ENCODE results near the gene INPP5A. TPM values are rescaled to one million over a fixed set of nuclear protein-coding genes. Genes with fewer than 3 reads are reported as not detected.

The INPP5A gene
- total and polyA plus RNA-seq, 7 donors, result 17.6 to 132 (median 100) TPM

GRCh38 chr10:132577350-132578003 lies 39.9 kb downstream of the INPP5A start:
- Histone ChIP-seq H3K36me3 (no peaks in the 10 kb centered on the region), H3K27ac (peak overlapping the region in 3 of 4 donors; percentile 39 to 77 (median 55)), H3K4me1 (peaks cover 0 to 70% (median 62%) of the 10 kb centered on the region in 4 donors), H3K4me3 (no peak overlapping the region), H3K27me3 (no peaks in the 10 kb centered on the region), H3K9me3 (no peaks in the 10 kb centered on the region)
- DNase-seq, result peak; percentile 75
- TF ChIP-seq POLR2AphosphoS5 (IDR thresholded peaks at IDR 0.05) (no peak), CTCF (IDR thresholded peaks at IDR 0.05) (peak in 2 of 4 experiments; percentile 17 to 20)
- 90% methylated on average over 16 of the region's 16 CpGs for WGBS, 2 donors
- intact Hi-C loops (cut with DNase I), result loop anchor here (2.0 to 5.0 kb wide), 2 partner anchors 55 to 119 kb away; no protein-coding TSS in a partner anchor

GRCh38 chr10:132578287-132578951 lies 40.8 kb downstream of the INPP5A start:
- intact Hi-C loops (cut with DNase I), result loop anchor here (5.0 kb wide), 1 partner anchor 54 kb away; no protein-coding TSS in a partner anchor
- H3K27me3 ChIP-seq, result no peaks in the 10 kb centered on the region
- H3K9me3 ChIP-seq, result no peaks in the 10 kb centered on the region
- TF ChIP-seq POLR2AphosphoS5 (IDR thresholded peaks at IDR 0.05) (no peak), POLR2A (IDR thresholded peaks at IDR 0.05) (no peak), EP300 (IDR thresholded peaks at IDR 0.05) (no peak), CTCF (IDR thresholded peaks at IDR 0.05) (no peak)
- no peaks in the 10 kb centered on the region for H3K36me3 ChIP-seq
- 92 to 95% methylated on average over 19 of the region's 19 CpGs for WGBS, 2 donors
- H3K27ac ChIP-seq, result peak overlapping the region; percentile 39 to 77 (median 48)
- H3K4me1 ChIP-seq, result peaks cover 0 to 72% (median 64%) of the 10 kb centered on the region in 4 donors
- peak; percentile 59 for DNase-seq
- H3K4me3 ChIP-seq, result peak overlapping the region in 2 of 4 donors; percentile 16 to 22

DNA sequence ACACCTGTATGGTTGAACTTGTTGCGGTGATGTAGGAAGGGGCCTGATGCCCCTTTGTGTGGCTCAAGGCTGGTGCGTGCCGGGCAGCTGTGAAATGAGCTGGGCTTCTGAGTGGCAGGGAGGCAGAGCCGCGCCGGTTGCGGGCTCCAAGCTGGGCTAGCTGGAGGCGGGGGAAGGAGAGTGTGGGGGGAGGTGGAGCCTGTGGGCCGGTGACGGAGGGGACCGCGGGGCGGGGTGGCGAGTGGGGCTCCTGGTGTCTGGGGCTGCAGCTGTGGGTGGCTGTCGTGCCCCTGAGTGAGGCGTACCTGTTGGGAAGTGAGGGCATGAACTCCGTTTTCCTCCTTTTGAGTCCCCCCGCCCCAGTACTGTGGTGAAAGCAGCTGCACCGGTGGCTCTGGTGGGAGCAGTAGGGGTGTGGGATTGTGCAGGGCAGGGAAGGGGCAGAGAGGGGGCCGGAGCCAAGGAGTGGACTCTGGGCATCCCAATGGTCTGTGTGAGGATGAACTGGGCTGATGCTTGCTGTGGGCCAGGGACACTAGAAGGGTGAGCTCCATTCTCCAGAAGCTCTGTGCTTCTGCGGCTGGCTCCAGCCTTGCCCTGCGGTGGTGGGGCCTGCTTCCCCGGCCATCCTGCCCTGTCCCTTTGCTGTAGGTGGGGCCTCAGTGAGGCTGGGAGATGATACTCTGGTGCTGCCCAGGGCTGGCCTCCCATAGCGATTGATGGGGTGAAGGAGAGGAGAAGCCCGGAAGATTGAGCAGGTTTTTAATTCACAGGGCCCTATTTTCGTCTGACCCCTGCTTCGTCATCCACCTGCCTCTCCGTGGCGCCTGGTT lies 41.7 kb downstream of the INPP5A start:
- DNase-seq, result peak; percentile 71
- H3K9me3 ChIP-seq, result no peaks in the 10 kb centered on the region
- TF ChIP-seq CTCF (IDR thresholded peaks at IDR 0.05) (no peak), POLR2AphosphoS5 (IDR thresholded peaks at IDR 0.05) (no peak), POLR2A (IDR thresholded peaks at IDR 0.05) (no peak), EP300 (IDR thresholded peaks at IDR 0.05) (no peak)
- H3K4me3 ChIP-seq, result peak overlapping the region in 2 of 4 donors; percentile 16 to 22
- intact Hi-C loops (cut with DNase I), result loop anchor here (5.0 kb wide), 1 partner anchor 53 kb away; no protein-coding TSS in a partner anchor
- peak overlapping the region; percentile 39 to 77 (median 50) for H3K27ac ChIP-seq
- H3K36me3 ChIP-seq, result no peaks in the 10 kb centered on the region
- H3K27me3 ChIP-seq, result no peaks in the 10 kb centered on the region
- H3K4me1 ChIP-seq, result peaks cover 0 to 79% (median 71%) of the 10 kb centered on the region in 4 donors
- 84 to 92% methylated on average over 29 of the region's 29 CpGs for WGBS, 2 donors

DNA sequence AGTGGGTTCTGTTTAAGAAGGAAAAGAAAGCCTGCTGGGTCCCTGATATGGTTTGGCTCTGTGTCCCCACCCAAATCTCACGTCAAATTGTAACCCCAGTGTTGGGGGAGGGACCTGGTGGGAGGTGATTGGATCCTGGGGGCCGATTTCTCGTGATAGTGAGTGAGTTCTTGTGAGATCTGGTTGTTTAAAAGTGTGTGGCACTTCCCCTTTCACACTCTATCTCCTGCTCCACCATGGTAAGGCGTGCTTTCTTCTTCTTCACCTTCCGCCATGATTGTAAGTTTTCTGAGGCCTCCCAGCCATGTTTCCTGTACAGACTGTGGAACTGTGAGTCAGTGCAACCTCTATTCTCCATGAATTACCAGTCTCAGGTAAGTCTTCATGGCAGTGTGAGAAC lies 42.6 kb downstream of the INPP5A start:
- peak; percentile 33 for DNase-seq
- intact Hi-C loops (cut with DNase I), result no loop called here
- TF ChIP-seq POLR2A (IDR thresholded peaks at IDR 0.05), result no peak
- no peak for TF ChIP-seq CTCF (IDR thresholded peaks at IDR 0.05)
- no peak for TF ChIP-seq POLR2AphosphoS5 (IDR thresholded peaks at IDR 0.05)
- no peak for TF ChIP-seq EP300 (IDR thresholded peaks at IDR 0.05)
- H3K36me3 ChIP-seq, result no peaks in the 10 kb centered on the region
- WGBS, 2 donors, result 84 to 93% methylated on average over 5 of the region's 5 CpGs
- H3K9me3 ChIP-seq, result no peaks in the 10 kb centered on the region
- H3K4me3 ChIP-seq, result no peak overlapping the region
- no peaks in the 10 kb centered on the region for H3K27me3 ChIP-seq
- peaks cover 0 to 77% (median 68%) of the 10 kb centered on the region in 4 donors for H3K4me1 ChIP-seq
- H3K27ac ChIP-seq, result peak overlapping the region in 3 of 4 donors; percentile 39 to 77 (median 55)

Data from sigmoid colon (tissue), 7 donors.